DMS114 treated with DMSO at 0.1 percent for 48 hours (cell line): ENCODE results near the gene GRIN3B.
"Not testable (repeated sequence)": the region's sequence is repeated elsewhere in the genome, so short reads cannot be mapped to it uniquely, and the experiment has no call there.

ENCODE experiments used
- DNase-seq: peaks from one replicate; lab custom pipeline; 2025; ENCODE audit not compliant: unreplicated experiment; lab: John Stamatoyannopoulos, UW

Gene GRIN3B

DNA sequence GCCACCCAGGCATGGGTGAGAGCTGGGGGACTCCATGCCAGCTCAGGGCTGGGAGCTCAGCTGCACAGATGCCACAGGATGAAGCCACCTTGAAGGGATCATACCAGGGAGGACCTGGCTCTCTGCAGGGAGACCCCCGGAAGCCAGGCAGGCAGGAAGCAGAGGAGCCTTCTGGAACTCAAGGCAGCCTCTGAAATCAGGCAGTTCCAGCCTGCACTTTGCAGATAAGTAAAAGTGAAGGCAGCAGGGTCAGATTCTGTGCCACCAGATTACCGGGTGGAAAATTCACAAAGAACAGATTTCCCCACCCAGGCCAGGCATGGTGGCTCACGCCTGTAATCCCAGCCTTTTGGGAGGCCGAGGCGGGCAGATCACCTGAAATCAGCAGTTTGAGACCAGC is 18.2 kb downstream of the GRIN3B start:
- DNase-seq = no peak

GRCh38 chr19:1018932-1019615 is 18.9 kb downstream of the GRIN3B start:
- no peak for DNase-seq

GRCh38 chr19:1019616-1019961 is 19.4 kb downstream of the GRIN3B start:
- DNase-seq = no peak

GRCh38 chr19:1019980-1020867 is 20.0 kb downstream of the GRIN3B start:
- DNase-seq = no peak

- peak; percentile 78 for DNase-seq
These were observed 20.7 kb downstream of the GRIN3B start, which contains the start of gene TMEM259 for GRCh38 chr19:1020868-1021425. TMEM259 (minus strand) TSS chr19:1021123; CDS start chr19:1020996, 127 bp downstream.

DNA sequence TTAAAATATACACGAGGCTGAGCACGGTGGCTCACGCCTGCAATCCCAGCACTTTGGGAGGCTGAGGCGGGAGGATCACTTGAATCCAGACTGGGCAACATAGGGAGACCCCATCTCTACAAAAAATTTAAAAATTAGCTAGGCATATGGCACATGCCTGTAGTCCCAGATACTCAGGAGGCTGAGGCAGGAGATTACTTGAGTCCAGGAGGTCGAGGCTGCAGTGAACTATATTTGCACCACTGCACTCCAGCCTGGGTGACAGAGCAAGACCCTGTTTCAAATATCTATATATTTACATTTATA is 23.6 kb downstream of the GRIN3B start:
- DNase-seq = not testable (repeated sequence)

GRCh38 chr19:1025080-1025479 is 24.9 kb downstream of the GRIN3B start:
- DNase-seq = not testable (repeated sequence)

DNA sequence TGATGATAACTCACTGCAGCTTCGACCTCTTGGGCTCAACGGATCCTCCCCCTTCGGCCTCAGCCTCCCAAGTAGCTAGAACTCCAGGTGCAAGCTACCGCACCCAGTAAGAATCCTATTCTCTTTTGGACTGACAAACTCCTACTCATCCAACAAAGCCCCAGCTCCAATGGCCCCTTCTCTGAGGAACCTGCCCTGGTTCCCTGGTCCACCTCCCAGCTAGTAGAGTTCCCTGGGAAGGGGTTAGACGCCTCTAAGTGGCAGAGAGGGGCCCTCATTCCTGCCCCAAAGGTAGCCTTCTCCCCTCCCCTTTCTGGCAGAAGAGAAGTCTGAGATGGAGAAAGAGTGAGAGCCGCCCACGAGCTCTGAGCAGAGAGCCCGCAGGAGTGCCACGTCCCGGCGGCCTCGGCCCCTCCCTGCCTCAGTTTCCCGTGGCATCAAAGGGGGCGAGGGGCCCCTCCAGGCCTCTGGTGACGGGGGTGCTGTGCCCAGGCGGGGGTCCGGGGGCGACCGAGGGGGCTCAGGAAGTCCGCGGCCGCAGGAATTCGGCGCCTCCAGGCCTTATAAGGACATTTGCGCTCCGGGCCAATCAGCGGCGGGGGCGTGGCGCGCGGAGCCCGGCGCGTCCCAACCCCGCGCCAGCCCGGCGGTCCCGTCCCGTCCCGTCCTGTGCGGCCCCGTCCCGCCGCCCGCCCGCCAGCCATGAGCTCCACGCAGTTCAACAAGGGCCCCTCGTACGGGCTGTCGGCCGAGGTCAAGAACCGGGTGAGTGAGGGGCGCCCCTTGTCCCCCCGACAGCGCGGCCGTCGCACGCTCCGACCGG is 26.0 kb downstream of the GRIN3B start, which contains the start of gene CNN2:
Gene CNN2, plus strand, starts transcription at position 649 of the 823 bp plus-strand sequence. Its CDS starts 54 bp downstream, at position 703.
- DNase-seq = peak; percentile 48

GRCh38 chr19:1026783-1027649 is 26.8 kb downstream of the GRIN3B start:
- no peak for DNase-seq

DNA sequence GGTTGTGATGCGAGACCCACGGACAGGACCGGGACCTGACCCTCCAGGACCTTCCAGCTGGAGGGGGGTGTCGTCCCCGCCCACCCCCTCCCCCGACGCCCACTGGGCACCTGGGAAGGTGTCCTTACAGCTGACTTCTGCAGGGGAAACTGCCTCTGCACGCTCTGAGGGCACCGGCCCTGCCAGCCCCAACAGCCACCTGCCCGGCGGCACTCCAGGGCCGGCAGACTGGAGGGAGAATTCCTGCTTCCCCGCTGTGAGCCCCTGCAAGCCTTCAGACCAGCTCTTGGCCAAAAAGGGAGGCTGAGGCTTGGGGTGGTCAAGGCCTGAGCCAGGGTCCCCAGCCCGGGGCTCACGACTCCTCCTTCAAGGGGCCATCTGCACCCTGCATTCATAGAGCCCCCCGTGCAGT is 27.4 kb downstream of the GRIN3B start:
- no peak for DNase-seq

DNA sequence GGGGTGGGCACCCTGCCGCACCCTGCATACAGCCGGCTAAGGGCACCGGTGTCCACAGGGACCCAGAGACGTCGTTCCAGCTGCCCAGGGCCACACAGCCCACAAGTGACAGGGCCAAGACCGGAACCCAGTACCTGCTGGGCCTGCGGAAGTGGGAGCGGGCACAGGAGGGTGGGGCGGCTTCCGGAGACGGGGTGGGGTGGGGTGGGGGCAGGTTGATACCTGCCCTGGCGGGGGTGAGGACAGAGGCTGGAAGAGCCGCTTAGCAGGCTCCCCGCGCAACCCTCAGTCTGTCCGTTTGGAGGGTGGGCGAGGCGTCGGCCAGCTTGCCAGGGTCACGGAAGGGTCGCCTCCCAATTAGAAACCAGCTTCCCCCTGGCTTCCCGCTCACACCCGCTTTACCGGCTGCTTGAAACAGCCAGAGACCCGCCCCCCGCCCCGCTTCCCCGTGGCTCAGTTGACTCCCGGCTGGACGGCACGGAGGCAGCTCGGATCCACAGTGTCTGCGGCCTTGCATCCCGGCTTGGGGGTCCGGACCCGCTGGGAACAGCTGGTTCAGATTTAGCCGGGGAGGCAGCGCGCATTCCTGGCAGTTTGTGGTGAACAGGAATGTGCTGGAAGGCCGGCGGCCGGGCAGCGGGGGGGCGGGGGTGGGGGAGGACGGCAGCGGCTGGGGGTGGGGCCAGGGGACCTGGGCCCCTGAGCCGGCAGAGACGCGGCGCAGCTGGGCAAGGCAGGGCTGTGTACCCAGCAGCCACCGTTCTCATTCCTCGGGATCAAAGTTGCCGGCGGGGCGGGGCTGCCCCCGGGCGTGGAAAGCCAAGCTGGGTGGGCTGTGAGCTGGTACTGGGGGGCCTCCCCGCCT is 28.1 kb downstream of the GRIN3B start:
- DNase-seq = no peak

GRCh38 chr19:1032264-1032867 is 32.1 kb downstream of the GRIN3B start:
- DNase-seq = no peak

GRCh38 chr19:1035998-1036621 is 35.9 kb downstream of the GRIN3B start:
- DNase-seq = no peak

- DNase-seq = no peak
These were observed 37.4 kb downstream of the GRIN3B start for GRCh38 chr19:1037621-1038064.

DNA sequence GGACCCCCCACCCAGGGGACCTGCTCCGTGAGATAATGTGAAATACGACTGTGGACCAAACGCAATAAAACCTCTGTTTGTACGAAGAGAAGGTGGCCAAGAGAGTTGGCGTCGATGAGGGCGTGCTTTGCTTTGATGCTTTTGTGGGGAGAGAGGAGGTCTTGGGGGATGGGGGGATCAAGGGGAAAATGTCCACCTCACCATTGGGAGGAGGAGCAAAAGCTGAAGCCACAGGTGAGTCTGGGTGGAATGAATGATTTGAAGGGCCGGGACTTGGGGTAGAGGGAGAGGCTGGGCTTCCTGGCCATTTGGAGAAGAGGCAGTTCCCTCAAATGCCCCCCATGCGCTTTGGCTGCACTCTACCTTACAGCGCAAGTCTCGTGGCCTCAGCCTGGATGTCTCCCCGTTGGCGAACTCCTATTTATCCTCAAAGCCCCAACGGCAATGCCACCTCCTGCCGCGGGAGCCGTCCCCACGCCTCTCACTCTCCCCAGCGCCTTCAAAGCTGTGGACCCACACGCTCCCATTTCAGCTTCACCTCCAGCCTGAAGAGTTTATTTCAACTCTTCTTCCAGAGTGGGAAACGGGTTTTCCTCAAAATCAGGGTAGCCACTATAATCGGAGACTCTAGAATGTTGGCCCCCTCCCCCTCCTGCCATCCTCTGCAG is 38.9 kb downstream of the GRIN3B start:
- DNase-seq = no peak

DNA sequence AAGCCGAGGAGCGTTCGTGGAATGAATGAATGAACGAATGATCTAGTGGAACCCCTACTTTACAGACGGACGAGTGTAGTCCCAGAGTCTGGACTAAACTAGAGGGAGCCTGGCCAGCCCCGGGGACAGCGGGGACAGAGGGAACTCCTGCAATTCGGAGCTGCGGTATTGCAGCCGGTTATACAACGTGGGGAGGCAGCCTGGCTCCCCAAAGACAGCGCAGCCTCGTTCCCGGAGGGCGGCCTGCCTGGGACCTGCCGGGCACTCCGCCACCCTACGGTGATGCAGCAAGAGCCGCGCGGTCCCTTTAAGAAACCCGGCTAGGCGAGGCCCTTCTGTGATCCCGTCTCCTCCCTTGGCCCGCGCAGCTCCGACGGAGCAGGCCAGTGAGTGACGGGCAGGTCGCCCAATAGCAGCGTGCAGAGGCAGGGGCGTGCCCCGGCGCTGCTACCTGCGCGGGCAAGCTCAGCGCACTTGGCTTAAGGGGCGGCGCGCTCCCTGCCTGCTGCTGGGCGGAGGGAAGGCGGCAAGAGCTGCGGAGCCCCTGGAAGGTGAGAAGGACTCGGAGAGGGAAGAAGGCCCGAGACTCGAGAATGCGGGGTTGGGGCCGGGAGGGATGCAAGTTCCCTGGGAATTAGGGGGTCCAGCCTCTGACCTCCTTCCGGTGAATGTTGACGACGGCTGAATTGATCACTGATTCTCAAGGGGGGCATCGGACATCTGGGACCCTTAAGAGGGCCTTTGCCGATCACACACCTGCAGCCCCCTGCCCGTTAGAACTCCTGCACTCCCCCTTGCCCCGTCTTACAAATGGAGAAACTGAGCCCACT is 39.6 kb downstream of the GRIN3B start, which contains the start of gene ABCA7:
Gene ABCA7, plus strand, starts transcription at position 462 of the 830 bp plus-strand sequence. CDS start 1,255 bp downstream, outside the sequence.
- DNase-seq = peak; percentile 84
